MM.1S (cell line): ENCODE data around the gene ANKS4B.

Experiments used
- EZH2 ChIP-seq: fragments of 300-600 bp; sonication (generic); optimal IDR thresholded peaks from 2 replicates; pipeline ENCODE3; 2017; ENCODE audit warnings: low read depth, mild to moderate bottlenecking, antibody characterized with exemption, low read length, mixed read lengths
- TF ChIP-seq, protein P1 (sequence below): fragments of 300-600 bp; sonication (generic); IDR thresholded peaks from 2 replicates; pipeline ENCODE4 v1.5.1; 2016; ENCODE audit warnings: antibody characterized with exemption, low read length, mixed read lengths

DNA sequence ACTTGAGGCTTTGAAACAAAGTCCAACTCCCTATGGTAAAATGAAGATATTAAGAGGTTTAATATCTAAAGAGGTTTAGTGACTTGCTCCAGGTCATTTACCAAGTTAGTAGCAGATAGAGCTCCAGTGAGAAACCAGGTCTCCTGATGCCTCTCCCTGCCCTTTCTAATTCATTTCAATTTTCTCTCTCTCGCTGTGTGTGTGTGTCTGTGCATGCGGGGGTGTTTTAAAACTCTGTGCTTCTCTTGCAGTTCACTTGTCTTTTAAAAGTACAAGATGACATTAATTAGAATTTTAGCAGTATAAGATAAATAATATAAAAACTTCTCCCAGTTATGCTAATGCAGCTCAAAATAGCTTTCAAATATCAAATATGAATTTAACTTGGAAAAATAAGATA is 13.9 kb upstream of the ANKS4B start:
- TF ChIP-seq, protein P1, sequence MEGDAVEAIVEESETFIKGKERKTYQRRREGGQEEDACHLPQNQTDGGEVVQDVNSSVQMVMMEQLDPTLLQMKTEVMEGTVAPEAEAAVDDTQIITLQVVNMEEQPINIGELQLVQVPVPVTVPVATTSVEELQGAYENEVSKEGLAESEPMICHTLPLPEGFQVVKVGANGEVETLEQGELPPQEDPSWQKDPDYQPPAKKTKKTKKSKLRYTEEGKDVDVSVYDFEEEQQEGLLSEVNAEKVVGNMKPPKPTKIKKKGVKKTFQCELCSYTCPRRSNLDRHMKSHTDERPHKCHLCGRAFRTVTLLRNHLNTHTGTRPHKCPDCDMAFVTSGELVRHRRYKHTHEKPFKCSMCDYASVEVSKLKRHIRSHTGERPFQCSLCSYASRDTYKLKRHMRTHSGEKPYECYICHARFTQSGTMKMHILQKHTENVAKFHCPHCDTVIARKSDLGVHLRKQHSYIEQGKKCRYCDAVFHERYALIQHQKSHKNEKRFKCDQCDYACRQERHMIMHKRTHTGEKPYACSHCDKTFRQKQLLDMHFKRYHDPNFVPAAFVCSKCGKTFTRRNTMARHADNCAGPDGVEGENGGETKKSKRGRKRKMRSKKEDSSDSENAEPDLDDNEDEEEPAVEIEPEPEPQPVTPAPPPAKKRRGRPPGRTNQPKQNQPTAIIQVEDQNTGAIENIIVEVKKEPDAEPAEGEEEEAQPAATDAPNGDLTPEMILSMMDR = no peak
- TF ChIP-seq EZH2 = no peak
